Caco-2 (cell line): ENCODE measurements around the gene FGFRL1. TPM values are rescaled to one million over a fixed set of nuclear protein-coding genes. Genes with fewer than 3 reads are reported as not detected.

Experiments used
- BruUV-seq: library from RNA; stranded (reverse); fragments of 400-500 nt; replicated peaks from 2 replicates; lab custom pipeline; 2021; lab: Mats Ljungman, UMichigan
- CTCF ChIA-PET: fragments of 300-600 bp; sonication (Branson Sonifier 250); formaldehyde crosslinking; loops from one replicate; lab custom pipeline; 2022; ENCODE audit warnings: antibody characterized with exemption; lab: Charles Lee
- POLR2A ChIA-PET: fragments of 300-600 bp; sonication (Branson Sonifier 250); formaldehyde crosslinking; loops from one replicate; lab custom pipeline; 2022; ENCODE audit warnings: antibody characterized with exemption; lab: Charles Lee
- DNase-seq, 2 experiments: peaks; one replicate each; pipeline versions ENCODE4 v3.0.0 to v3.0.0-alpha.2; 2020 to 2022
- H3K27me3 ChIP-seq: replicated peaks from 2 replicates; pipeline ENCODE4 v1.6.0; 2011; ENCODE audit warnings: low read length; ENCODE audit not compliant: control insufficient read depth, insufficient read depth
- H3K36me3 ChIP-seq: 2 replicates; pipeline ENCODE4 v1.5.1; 2011; ENCODE audit warnings: low read length; ENCODE audit not compliant: control insufficient read depth, insufficient read depth
- H3K4me1 ChIP-seq: fragments of 250-450 bp; sonication (Bioruptor Pico); 2 replicates; pipeline ENCODE4 v1.5.1; 2020; ENCODE audit warnings: mild to moderate bottlenecking
- H3K4me3 ChIP-seq: 2 replicates; pipeline ENCODE4 v1.5.1; 2011; ENCODE audit warnings: low read depth, mild to moderate bottlenecking, control low read depth, low read length
- H3K9me3 ChIP-seq: fragments of 250-450 bp; sonication (Bioruptor Pico); 2 replicates; pipeline ENCODE4 v1.5.1; 2020; ENCODE audit warnings: mild to moderate bottlenecking, moderate library complexity
- H3K27ac Mint-ChIP-seq: one replicate; pipeline ENCODE4 v1.8.0; 2022; ENCODE audit warnings: mixed read lengths; ENCODE audit not compliant: unreplicated experiment
- H3K27me3 Mint-ChIP-seq: one replicate; pipeline ENCODE4 v1.8.0; 2022; ENCODE audit warnings: mixed read lengths; ENCODE audit not compliant: insufficient read depth, unreplicated experiment
- H3K36me3 Mint-ChIP-seq: one replicate; pipeline ENCODE4 v1.8.0; 2022; ENCODE audit warnings: mild to moderate bottlenecking, mixed read lengths; ENCODE audit not compliant: insufficient read depth, unreplicated experiment
- H3K4me1 Mint-ChIP-seq: one replicate; pipeline ENCODE4 v1.8.0; 2022; ENCODE audit warnings: low read depth, mixed read lengths; ENCODE audit not compliant: unreplicated experiment
- H3K4me3 Mint-ChIP-seq: one replicate; pipeline ENCODE4 v1.8.0; 2022; ENCODE audit warnings: mild to moderate bottlenecking, moderate library complexity, mixed read lengths; ENCODE audit not compliant: unreplicated experiment
- H3K9me3 Mint-ChIP-seq: one replicate; pipeline ENCODE4 v1.8.0; 2022; ENCODE audit warnings: mixed read lengths; ENCODE audit not compliant: unreplicated experiment
- CTCF ChIP-seq, 2 experiments: fragments of 200-600 bp in 1 of 2; IDR thresholded peaks; 1 replicate in 1 of 2; 2 replicates in 1 of 2; pipeline versions ENCODE4 v1.5.1 to v1.8.0; 2011 to 2022; ENCODE audit warnings: antibody characterized with exemption in 1 of 2, control low read depth in 1 of 2, inconsistent platforms in 1 of 2, low read depth in 1 of 2, low read length in 1 of 2, mild to moderate bottlenecking in 1 of 2, moderate library complexity in 1 of 2; ENCODE audit not compliant: insufficient read depth in 1 of 2, severe bottlenecking in 1 of 2, unreplicated experiment in 1 of 2
- intact Hi-C: fragments of 100-400 bp; cut with micrococcal nuclease; formaldehyde crosslinking; loops from one replicate; pipeline ENCODE4 v1.10.0; 2022; ENCODE audit not compliant: unreplicated experiment
- total RNA-seq: library from RNA; stranded (reverse); gene quantifications from 2 replicates; pipeline ENCODE4 v1.2.3, GENCODE V29; 2022

Gene FGFRL1
- total RNA-seq, 1 experiment from 2014 or later, result 26.0 TPM

GRCh38 chr4:984336-985054 is 26.9 kb upstream of the FGFRL1 start:
- H3K4me3 Mint-ChIP-seq, result peak overlapping the region; percentile 86
- H3K27me3 Mint-ChIP-seq, result no peaks in the 10 kb centered on the region
- Histone ChIP-seq H3K4me3 (peak overlapping the region; percentile 34), H3K9me3 (no peaks in the 10 kb centered on the region), H3K4me1 (peaks cover 26% of the 10 kb centered on the region; the same call in 1 of the 2 replicates), H3K27me3 (no peaks in the 10 kb centered on the region), H3K36me3 (no peaks in the 10 kb centered on the region)
- H3K9me3 Mint-ChIP-seq, result no peaks in the 10 kb centered on the region
- DNase-seq, result no peak
- no peak for TF ChIP-seq CTCF (IDR thresholded peaks at IDR 0.05; ENCODE audit: insufficient read depth in 1 of 2, low read depth in 1 of 2, low read length in 1 of 2, severe bottlenecking in 1 of 2, unreplicated experiment in 1 of 2)
- BruUV-seq, result no TSS peak
- ChIA-PET POLR2A (no interaction called here), CTCF (no interaction called here)
- H3K27ac Mint-ChIP-seq, result no peak overlapping the region
- H3K4me1 Mint-ChIP-seq, result no peaks in the 10 kb centered on the region
- H3K36me3 Mint-ChIP-seq, result peaks cover 18% of the 10 kb centered on the region
- intact Hi-C loops, result no loop called here

- TF ChIP-seq CTCF (IDR thresholded peaks at IDR 0.05; ENCODE audit: insufficient read depth in 1 of 2, low read depth in 1 of 2, low read length in 1 of 2, severe bottlenecking in 1 of 2, unreplicated experiment in 1 of 2), result no peak
- Histone ChIP-seq H3K9me3 (no peaks in the 10 kb centered on the region), H3K27me3 (no peaks in the 10 kb centered on the region), H3K4me3 (peak overlapping the region; percentile 34), H3K36me3 (no peaks in the 10 kb centered on the region), H3K4me1 (peaks cover 26% of the 10 kb centered on the region; the same call in 1 of the 2 replicates)
- peaks cover 20% of the 10 kb centered on the region for H3K36me3 Mint-ChIP-seq
- POLR2A ChIA-PET, result no interaction called here
- H3K4me3 Mint-ChIP-seq, result peak overlapping the region; percentile 86
- DNase-seq, result peak; percentile 82 to 84
- no TSS peak for BruUV-seq
- CTCF ChIA-PET, result no interaction called here
- no peaks in the 10 kb centered on the region for H3K27me3 Mint-ChIP-seq
- no peaks in the 10 kb centered on the region for H3K4me1 Mint-ChIP-seq
- intact Hi-C loops, result no loop called here
- H3K9me3 Mint-ChIP-seq, result no peaks in the 10 kb centered on the region
- H3K27ac Mint-ChIP-seq, result no peak overlapping the region
These were observed 26.1 kb upstream of the FGFRL1 start for GRCh38 chr4:985123-985830.

GRCh38 chr4:986428-986878 is 25.0 kb upstream of the FGFRL1 start:
- Mint-ChIP-seq H3K4me1 (no peaks in the 10 kb centered on the region), H3K4me3 (peak overlapping the region; percentile 86), H3K27ac (peak overlapping the region; percentile 72), H3K27me3 (no peaks in the 10 kb centered on the region), H3K36me3 (peaks cover 25% of the 10 kb centered on the region), H3K9me3 (no peaks in the 10 kb centered on the region)
- POLR2A ChIA-PET, result interaction anchor here (0.6 to 1.5 kb wide), 2 partner anchors 14 to 54 kb away, joined by 3 to 10 read pairs; partner anchors contain the start of genes GAK and TMEM175
- TF ChIP-seq CTCF (IDR thresholded peaks at IDR 0.05; ENCODE audit: insufficient read depth in 1 of 2, low read depth in 1 of 2, low read length in 1 of 2, severe bottlenecking in 1 of 2, unreplicated experiment in 1 of 2), result no peak
- Histone ChIP-seq H3K9me3 (no peaks in the 10 kb centered on the region), H3K36me3 (no peaks in the 10 kb centered on the region; the same call in 1 of the 2 replicates), H3K27me3 (no peaks in the 10 kb centered on the region), H3K4me1 (peaks cover 26% of the 10 kb centered on the region; the same call in 1 of the 2 replicates), H3K4me3 (peak overlapping the region; percentile 79)
- intact Hi-C loops, result loop anchor here (2.0 kb wide), 1 partner anchor 14 kb away; the partner anchor contains the start of gene DGKQ
- TSS peak; percentile 41 for BruUV-seq
- DNase-seq, result no peak
- CTCF ChIA-PET, result interaction anchor here (0.7 to 1.5 kb wide), 6 partner anchors 53 to 360 kb away, joined by 3 to 11 read pairs (median 3); partner anchors contain the start of genes GAK and TMEM175
